PFSK-1 (cell line): Measurements from ENCODE around the gene GPRIN2.

Experiments used
- FOXP2 ChIP-seq: optimal IDR thresholded peaks from 2 replicates; pipeline ENCODE3; 2011; ENCODE audit warnings: borderline replicate concordance, control low read depth, inconsistent platforms; ENCODE audit not compliant: insufficient read depth; ENCODE audit errors: extremely low read length, extremely low read depth
- TAF1 ChIP-seq: IDR thresholded peaks from 2 replicates; pipeline ENCODE4 v1.6.1; 2012; ENCODE audit warnings: low read length, control low read depth, borderline replicate concordance; ENCODE audit not compliant: insufficient read depth
- TF ChIP-seq, protein P1 (sequence below), 2 experiments: IDR thresholded peaks; 2 replicates each; pipeline versions ENCODE4 v1.6.1 to v1.8.0; 2011 to 2012; ENCODE audit warnings: low read depth in 2 of 2, low read length in 2 of 2, control low read depth in 1 of 2, inconsistent platforms in 1 of 2, mild to moderate bottlenecking in 1 of 2, moderate library complexity in 1 of 2; ENCODE audit not compliant: insufficient read depth in 1 of 2

DNA sequence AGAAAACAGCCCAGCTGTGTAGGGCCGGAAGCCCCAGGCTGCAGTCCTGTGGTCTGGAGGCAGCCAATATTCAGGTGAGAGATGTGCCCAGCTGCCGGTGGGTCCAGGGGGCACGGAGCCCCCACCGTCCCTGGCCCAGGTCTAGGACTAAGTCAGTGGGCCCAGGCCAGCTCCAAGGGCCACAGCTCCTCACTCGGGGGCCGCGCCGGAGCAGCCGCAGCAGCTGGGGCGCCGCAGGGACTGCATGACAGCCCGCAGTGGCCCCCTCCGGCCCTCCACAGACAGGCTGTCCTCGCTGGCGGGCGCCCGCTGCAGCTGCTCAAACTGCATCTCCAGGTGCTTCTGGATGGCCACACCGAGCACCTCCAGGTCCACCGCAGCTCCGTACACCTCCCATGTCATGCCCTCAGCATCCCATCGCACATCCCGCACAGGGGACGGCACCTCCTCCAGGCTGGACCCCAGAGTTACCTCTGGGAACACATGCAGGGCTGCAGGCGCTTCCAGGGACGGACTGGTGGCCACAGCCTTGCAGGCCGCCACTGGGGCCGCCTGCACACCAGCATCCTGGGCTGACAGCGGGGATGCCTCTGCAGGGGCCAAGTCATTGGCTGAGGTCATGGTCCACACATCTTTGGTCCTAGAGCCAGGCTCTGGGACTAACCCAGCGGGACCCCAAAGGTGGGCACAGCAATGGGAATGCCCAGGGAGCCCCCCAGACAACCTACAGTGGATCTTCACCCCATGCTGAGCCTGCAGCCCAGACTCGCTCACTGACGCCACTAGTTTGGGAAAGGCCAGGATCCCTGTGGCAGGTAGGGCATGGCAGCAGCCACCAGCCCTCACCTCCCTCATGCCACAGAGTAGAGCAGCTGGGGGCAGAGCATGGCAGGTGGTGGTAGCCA is 7.0 kb downstream of the GPRIN2 start:
- TF ChIP-seq TAF1 (no peak), FOXP2 (no peak)
- TF ChIP-seq, protein P1, sequence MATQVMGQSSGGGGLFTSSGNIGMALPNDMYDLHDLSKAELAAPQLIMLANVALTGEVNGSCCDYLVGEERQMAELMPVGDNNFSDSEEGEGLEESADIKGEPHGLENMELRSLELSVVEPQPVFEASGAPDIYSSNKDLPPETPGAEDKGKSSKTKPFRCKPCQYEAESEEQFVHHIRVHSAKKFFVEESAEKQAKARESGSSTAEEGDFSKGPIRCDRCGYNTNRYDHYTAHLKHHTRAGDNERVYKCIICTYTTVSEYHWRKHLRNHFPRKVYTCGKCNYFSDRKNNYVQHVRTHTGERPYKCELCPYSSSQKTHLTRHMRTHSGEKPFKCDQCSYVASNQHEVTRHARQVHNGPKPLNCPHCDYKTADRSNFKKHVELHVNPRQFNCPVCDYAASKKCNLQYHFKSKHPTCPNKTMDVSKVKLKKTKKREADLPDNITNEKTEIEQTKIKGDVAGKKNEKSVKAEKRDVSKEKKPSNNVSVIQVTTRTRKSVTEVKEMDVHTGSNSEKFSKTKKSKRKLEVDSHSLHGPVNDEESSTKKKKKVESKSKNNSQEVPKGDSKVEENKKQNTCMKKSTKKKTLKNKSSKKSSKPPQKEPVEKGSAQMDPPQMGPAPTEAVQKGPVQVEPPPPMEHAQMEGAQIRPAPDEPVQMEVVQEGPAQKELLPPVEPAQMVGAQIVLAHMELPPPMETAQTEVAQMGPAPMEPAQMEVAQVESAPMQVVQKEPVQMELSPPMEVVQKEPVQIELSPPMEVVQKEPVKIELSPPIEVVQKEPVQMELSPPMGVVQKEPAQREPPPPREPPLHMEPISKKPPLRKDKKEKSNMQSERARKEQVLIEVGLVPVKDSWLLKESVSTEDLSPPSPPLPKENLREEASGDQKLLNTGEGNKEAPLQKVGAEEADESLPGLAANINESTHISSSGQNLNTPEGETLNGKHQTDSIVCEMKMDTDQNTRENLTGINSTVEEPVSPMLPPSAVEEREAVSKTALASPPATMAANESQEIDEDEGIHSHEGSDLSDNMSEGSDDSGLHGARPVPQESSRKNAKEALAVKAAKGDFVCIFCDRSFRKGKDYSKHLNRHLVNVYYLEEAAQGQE (IDR thresholded peaks at IDR 0.05; ENCODE audit: insufficient read depth in 1 of 2, low read depth in 2 of 2, low read length in 2 of 2): no peak
